ENCODE measurements around the gene ANGPTL7.

ANGPTL7 gene

DNA sequence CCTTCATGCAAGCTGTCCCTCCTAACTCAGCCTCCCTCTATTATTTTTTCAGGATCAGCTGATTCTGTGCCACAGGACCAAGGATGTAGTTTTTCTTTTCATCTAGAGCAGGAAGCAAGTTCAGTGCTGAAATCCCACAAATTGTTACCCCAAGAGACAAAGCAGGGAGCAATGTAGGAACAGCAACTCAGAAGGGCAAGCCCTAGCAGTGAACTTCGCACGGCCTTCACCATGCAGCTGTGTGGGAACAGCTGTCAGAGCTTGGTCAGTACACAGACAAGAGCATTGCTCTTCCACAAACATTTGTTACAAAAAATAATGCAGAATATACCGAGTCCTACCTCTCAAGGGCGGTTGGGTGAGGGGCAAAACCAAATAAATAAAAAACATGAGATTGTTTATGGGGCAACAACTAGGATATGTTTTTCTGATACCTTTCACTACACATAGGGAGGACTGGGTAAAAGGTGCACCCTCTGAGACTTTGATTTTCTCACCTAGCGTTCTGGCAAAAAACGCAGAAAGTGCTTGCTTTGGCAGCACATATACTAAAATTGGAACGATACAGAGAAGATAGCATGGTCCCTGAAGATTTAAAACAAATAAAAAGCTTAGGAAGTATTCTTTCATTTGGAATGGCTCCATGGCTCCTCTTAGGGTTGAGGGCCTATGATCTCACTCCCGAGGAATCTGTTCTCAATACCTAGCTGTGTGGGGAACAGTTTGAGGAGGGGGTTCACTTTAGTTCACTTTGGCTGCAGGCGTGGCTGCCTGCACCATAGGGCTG is 37.1 kb upstream of the ANGPTL7 start:
- H3K36me3 ChIP-seq (replicated peaks; ENCODE audit: insufficient read depth, low read length), result no peaks in the 10 kb centered on the region
- no peak overlapping the region for H3K4me3 ChIP-seq (ENCODE audit: low read length)
- H4K20me1 ChIP-seq (ENCODE audit: insufficient read depth, low read length), result no peaks in the 10 kb centered on the region
- TF ChIP-seq EZH2 (optimal IDR thresholded peaks at IDR 0.05; ENCODE audit: low read depth, low read length) (no peak), EZH2phosphoT487 (IDR thresholded peaks at IDR 0.05; ENCODE audit: low read length) (no peak)
- TF ChIP-seq, protein P1, sequence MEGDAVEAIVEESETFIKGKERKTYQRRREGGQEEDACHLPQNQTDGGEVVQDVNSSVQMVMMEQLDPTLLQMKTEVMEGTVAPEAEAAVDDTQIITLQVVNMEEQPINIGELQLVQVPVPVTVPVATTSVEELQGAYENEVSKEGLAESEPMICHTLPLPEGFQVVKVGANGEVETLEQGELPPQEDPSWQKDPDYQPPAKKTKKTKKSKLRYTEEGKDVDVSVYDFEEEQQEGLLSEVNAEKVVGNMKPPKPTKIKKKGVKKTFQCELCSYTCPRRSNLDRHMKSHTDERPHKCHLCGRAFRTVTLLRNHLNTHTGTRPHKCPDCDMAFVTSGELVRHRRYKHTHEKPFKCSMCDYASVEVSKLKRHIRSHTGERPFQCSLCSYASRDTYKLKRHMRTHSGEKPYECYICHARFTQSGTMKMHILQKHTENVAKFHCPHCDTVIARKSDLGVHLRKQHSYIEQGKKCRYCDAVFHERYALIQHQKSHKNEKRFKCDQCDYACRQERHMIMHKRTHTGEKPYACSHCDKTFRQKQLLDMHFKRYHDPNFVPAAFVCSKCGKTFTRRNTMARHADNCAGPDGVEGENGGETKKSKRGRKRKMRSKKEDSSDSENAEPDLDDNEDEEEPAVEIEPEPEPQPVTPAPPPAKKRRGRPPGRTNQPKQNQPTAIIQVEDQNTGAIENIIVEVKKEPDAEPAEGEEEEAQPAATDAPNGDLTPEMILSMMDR (IDR thresholded peaks at IDR 0.05; ENCODE audit: low read length), result no peak
- no peak overlapping the region for H2AFZ ChIP-seq (ENCODE audit: low read length)
- no peaks in the 10 kb centered on the region for H3K79me2 ChIP-seq (ENCODE audit: low read length)
- H3K4me1 ChIP-seq (ENCODE audit: low read length), result no peaks in the 10 kb centered on the region
- no peak overlapping the region for H3K9ac ChIP-seq (ENCODE audit: low read length)
- H3K27ac ChIP-seq (ENCODE audit: low read length), result no peak overlapping the region
- DNase-seq, result no peak
- no peaks in the 10 kb centered on the region for H3F3A ChIP-seq (ENCODE audit: insufficient read depth, low read length)
- no peak overlapping the region for H3K4me2 ChIP-seq (ENCODE audit: low read depth, low read length)
- H3K9me2 ChIP-seq (replicated peaks; ENCODE audit: insufficient read depth, low read length), result no peaks in the 10 kb centered on the region
- no peaks in the 10 kb centered on the region for H3K9me3 ChIP-seq (replicated peaks; ENCODE audit: insufficient read depth, low read length)
- H3K27me3 ChIP-seq (replicated peaks; ENCODE audit: insufficient read depth, low read length), result no peaks in the 10 kb centered on the region

DNA sequence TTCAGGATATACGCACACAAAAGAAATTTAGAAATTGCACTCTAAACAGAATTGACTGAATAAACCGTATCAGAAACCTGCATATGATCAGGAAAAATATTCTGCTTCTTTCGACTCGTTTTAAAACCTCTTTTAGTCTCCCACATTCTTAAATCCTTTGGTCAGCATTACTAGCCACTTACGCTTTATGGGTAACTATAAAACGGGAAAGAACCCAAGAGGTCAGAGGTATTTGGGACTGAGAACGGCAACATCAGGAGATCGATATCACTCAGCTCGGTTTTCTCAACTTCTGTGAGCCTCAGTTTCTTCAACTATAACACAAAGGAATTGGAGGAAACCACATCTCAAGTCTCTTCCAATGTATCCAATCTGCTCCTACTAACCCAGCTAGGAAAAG is 36.4 kb upstream of the ANGPTL7 start:
- Histone ChIP-seq H3K27ac (ENCODE audit: low read length) (no peak overlapping the region), H3K9ac (ENCODE audit: low read length) (no peak overlapping the region), H2AFZ (ENCODE audit: low read length) (no peak overlapping the region), H3K9me3 (replicated peaks; ENCODE audit: insufficient read depth, low read length) (no peaks in the 10 kb centered on the region), H3K27me3 (replicated peaks; ENCODE audit: insufficient read depth, low read length) (no peaks in the 10 kb centered on the region), H3F3A (ENCODE audit: insufficient read depth, low read length) (no peaks in the 10 kb centered on the region), H3K79me2 (ENCODE audit: low read length) (no peaks in the 10 kb centered on the region), H3K4me1 (ENCODE audit: low read length) (no peaks in the 10 kb centered on the region), H3K9me2 (replicated peaks; ENCODE audit: insufficient read depth, low read length) (no peaks in the 10 kb centered on the region), H3K4me2 (ENCODE audit: low read depth, low read length) (no peak overlapping the region), H3K36me3 (replicated peaks; ENCODE audit: insufficient read depth, low read length) (no peaks in the 10 kb centered on the region), H4K20me1 (ENCODE audit: insufficient read depth, low read length) (no peaks in the 10 kb centered on the region), H3K4me3 (ENCODE audit: low read length) (no peak overlapping the region)
- TF ChIP-seq EZH2phosphoT487 (IDR thresholded peaks at IDR 0.05; ENCODE audit: low read length), result no peak
- TF ChIP-seq EZH2 (optimal IDR thresholded peaks at IDR 0.05; ENCODE audit: low read depth, low read length), result no peak
- TF ChIP-seq, protein P1 (IDR thresholded peaks at IDR 0.05; ENCODE audit: low read length), result no peak
- no peak for DNase-seq

DNA sequence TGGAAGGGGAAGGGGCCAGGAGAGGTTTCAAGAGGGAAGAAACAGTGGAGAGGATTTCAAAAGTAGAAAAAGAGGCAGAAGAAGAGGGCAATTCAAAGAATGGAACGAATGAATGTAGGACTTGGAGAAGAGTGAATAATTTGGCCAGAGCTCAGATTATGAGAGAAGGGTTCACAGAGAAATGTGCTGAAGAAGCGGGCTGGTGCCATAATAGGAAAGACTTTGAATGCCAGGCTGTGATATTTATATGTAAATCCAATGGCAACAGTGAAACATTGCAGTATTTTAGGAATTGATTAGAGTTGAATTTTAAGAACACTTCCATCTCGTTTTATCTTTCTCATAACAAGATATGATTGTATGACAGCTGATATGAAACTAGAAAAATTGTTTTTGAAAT is 36.0 kb upstream of the ANGPTL7 start:
- DNase-seq, result no peak
- Histone ChIP-seq H3K4me2 (ENCODE audit: low read depth, low read length) (no peak overlapping the region), H3K27ac (ENCODE audit: low read length) (no peak overlapping the region), H3F3A (ENCODE audit: insufficient read depth, low read length) (no peaks in the 10 kb centered on the region), H3K4me1 (ENCODE audit: low read length) (no peaks in the 10 kb centered on the region), H2AFZ (ENCODE audit: low read length) (no peak overlapping the region), H3K79me2 (ENCODE audit: low read length) (no peaks in the 10 kb centered on the region), H3K27me3 (replicated peaks; ENCODE audit: insufficient read depth, low read length) (no peaks in the 10 kb centered on the region), H3K4me3 (ENCODE audit: low read length) (no peak overlapping the region), H3K9me2 (replicated peaks; ENCODE audit: insufficient read depth, low read length) (no peaks in the 10 kb centered on the region), H4K20me1 (ENCODE audit: insufficient read depth, low read length) (no peaks in the 10 kb centered on the region), H3K36me3 (replicated peaks; ENCODE audit: insufficient read depth, low read length) (no peaks in the 10 kb centered on the region), H3K9me3 (replicated peaks; ENCODE audit: insufficient read depth, low read length) (no peaks in the 10 kb centered on the region), H3K9ac (ENCODE audit: low read length) (no peak overlapping the region)
- TF ChIP-seq EZH2phosphoT487 (IDR thresholded peaks at IDR 0.05; ENCODE audit: low read length) (no peak), EZH2 (optimal IDR thresholded peaks at IDR 0.05; ENCODE audit: low read depth, low read length) (no peak)
- TF ChIP-seq, protein P1 (IDR thresholded peaks at IDR 0.05; ENCODE audit: low read length), result no peak
